ENCODE data around the gene NUDT19.
"Not testable (repeated sequence)": the region's sequence is repeated elsewhere in the genome, so short reads cannot be mapped to it uniquely, and the experiment has no call there.

DNA sequence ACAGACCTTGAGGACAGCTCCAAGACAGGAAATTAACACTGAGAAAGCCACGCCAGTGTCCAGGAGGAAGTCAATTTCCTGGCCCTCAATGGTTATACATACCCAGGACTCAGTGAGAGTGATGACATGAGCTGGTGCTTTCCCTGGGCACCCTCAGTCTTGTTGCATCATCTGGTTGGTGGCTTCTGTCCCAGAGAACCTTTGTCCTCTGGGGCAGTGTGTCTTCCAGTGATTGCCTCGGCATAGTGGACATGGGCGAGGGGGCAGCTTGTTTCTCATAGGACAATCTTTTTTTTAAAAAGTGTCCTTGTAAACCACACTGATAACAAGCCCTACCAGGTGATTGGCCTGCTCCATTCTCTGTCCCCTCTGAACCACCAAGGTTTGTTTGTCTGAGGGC lies 5.2 kb downstream of the NUDT19 start:
- TF ChIP-seq, protein P1, sequence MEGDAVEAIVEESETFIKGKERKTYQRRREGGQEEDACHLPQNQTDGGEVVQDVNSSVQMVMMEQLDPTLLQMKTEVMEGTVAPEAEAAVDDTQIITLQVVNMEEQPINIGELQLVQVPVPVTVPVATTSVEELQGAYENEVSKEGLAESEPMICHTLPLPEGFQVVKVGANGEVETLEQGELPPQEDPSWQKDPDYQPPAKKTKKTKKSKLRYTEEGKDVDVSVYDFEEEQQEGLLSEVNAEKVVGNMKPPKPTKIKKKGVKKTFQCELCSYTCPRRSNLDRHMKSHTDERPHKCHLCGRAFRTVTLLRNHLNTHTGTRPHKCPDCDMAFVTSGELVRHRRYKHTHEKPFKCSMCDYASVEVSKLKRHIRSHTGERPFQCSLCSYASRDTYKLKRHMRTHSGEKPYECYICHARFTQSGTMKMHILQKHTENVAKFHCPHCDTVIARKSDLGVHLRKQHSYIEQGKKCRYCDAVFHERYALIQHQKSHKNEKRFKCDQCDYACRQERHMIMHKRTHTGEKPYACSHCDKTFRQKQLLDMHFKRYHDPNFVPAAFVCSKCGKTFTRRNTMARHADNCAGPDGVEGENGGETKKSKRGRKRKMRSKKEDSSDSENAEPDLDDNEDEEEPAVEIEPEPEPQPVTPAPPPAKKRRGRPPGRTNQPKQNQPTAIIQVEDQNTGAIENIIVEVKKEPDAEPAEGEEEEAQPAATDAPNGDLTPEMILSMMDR (optimal IDR thresholded peaks at IDR 0.05 in 1 of 3, IDR thresholded peaks at IDR 0.05 in 1 of 3, conservative IDR thresholded peaks at IDR 0.05 in 1 of 3; ENCODE audit: extremely low read depth in 1 of 3, insufficient read depth in 2 of 3, low read length in 3 of 3) = not testable (repeated sequence)
- not testable (repeated sequence) for TF ChIP-seq EZH2 (IDR thresholded peaks at IDR 0.05; ENCODE audit: low read length)

Data from keratinocyte (primary cell).